Activated CD8-positive, alpha-beta T cell treated with anti-CD3 and anti-CD28 coated beads for 36 hours (primary cell): Measurements from ENCODE around the gene ABCA13. TPM values are rescaled to one million over a fixed set of nuclear protein-coding genes. Genes with fewer than 3 reads are reported as not detected.

ENCODE experiments used
- ATAC-seq: fragments of 200-7000 bp; cut with Tn5 transposase; one replicate; pipeline ENCODE4 v1.10.0; 2021; ENCODE audit warnings: mild to moderate bottlenecking, moderate library complexity
- CTCF ChIA-PET: fragments of 350-600 bp; sonication (Branson Sonifier 250); formaldehyde crosslinking; loops from one replicate; lab custom pipeline; 2021; ENCODE audit warnings: antibody characterized with exemption; lab: Charles Lee
- POLR2A ChIA-PET: fragments of 350-600 bp; sonication (Branson Sonifier 250); formaldehyde crosslinking; loops from one replicate; lab custom pipeline; 2021; ENCODE audit warnings: antibody characterized with exemption; lab: Charles Lee
- DNase-seq: peaks from one replicate; pipeline ENCODE4 v3.0.0-alpha.2; 2020
- H3K27ac Mint-ChIP-seq: one replicate; pipeline ENCODE4 v1.8.0; 2021; ENCODE audit warnings: mild to moderate bottlenecking, mixed read lengths
- H3K27me3 Mint-ChIP-seq: one replicate; pipeline ENCODE4 v1.8.0; 2021; ENCODE audit warnings: mixed read lengths
- H3K36me3 Mint-ChIP-seq: one replicate; pipeline ENCODE4 v1.8.0; 2021; ENCODE audit warnings: low read depth, mixed read lengths
- H3K4me1 Mint-ChIP-seq: one replicate; pipeline ENCODE4 v1.8.0; 2021; ENCODE audit warnings: low read depth, mixed read lengths
- H3K4me3 Mint-ChIP-seq: one replicate; pipeline ENCODE4 v1.8.0; 2021; ENCODE audit warnings: mild to moderate bottlenecking, moderate library complexity, mixed read lengths
- H3K9me3 Mint-ChIP-seq: one replicate; pipeline ENCODE4 v1.8.0; 2021; ENCODE audit warnings: mixed read lengths
- intact Hi-C: fragments of 100-400 bp; cut with micrococcal nuclease; formaldehyde crosslinking; loops from one replicate; pipeline ENCODE4 v1.10.0; 2022
- total RNA-seq, 2 experiments: library from RNA; stranded (reverse); gene quantifications; one replicate each; pipeline ENCODE4 v1.2.3, GENCODE V29; 2021
- TF ChIP-seq, protein P1 (sequence below): fragments of 200-600 bp; IDR thresholded peaks from one replicate; pipeline ENCODE4 v1.8.0; 2022; ENCODE audit warnings: antibody characterized with exemption, mild to moderate bottlenecking

Gene ABCA13
- total RNA-seq, 2 experiments from 2014 or later, result not detected

DNA sequence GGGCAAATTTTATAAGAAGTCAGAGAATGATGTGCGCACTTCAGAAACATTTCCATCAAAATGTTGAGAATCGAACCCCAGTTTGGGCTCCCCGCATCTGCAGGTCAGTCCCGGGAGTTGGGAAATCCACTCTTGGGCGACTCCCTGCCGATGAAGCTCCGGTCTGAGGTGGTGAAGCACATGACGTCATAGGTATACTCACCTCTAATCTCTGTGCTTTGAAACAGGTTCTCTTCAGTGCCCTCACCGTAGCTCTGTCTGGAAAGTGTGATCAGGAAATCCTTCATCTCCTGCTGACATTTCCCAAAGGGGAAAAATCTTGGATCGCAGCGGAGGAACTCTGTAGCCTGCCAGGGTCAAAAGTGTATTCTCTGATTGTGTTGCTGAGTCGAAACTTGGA is 138.5 kb downstream of the ABCA13 start:
- CTCF ChIA-PET, result no interaction called here
- no peak for ATAC-seq

DNA sequence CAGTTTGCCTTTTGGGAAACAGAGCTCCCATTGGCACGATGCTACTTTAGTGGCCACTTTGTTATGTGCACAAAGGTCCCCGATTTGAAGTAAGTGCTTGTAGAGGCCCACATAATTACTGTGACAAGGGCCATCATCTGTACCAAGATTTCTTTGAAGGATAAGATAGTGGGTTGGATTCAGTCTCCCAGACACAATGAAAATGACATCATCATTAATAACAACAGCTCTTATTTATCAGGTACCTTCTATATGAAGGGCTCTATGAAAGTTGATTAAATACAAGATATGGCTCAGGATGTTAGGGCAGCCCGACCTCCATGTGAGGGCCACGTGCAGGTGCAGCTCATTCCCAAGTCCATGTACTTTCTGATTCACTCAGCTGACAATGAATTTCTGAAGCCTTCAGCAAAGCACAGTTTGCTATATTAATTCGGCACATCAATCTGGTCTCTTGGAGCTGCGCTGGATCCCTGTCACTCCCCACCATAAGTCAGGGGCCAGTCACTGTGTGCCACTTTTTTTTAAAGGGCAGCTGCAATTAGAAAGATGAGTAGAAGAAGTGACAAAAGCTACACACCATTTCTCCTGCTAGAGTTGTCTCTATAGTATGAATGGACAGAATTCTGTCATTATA is 140.3 kb downstream of the ABCA13 start:
- TF ChIP-seq, protein P1, sequence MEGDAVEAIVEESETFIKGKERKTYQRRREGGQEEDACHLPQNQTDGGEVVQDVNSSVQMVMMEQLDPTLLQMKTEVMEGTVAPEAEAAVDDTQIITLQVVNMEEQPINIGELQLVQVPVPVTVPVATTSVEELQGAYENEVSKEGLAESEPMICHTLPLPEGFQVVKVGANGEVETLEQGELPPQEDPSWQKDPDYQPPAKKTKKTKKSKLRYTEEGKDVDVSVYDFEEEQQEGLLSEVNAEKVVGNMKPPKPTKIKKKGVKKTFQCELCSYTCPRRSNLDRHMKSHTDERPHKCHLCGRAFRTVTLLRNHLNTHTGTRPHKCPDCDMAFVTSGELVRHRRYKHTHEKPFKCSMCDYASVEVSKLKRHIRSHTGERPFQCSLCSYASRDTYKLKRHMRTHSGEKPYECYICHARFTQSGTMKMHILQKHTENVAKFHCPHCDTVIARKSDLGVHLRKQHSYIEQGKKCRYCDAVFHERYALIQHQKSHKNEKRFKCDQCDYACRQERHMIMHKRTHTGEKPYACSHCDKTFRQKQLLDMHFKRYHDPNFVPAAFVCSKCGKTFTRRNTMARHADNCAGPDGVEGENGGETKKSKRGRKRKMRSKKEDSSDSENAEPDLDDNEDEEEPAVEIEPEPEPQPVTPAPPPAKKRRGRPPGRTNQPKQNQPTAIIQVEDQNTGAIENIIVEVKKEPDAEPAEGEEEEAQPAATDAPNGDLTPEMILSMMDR, result no peak
- H3K27ac Mint-ChIP-seq, result no peak overlapping the region
- no peak for ATAC-seq
- H3K36me3 Mint-ChIP-seq, result no peaks in the 10 kb centered on the region
- H3K27me3 Mint-ChIP-seq, result no peaks in the 10 kb centered on the region
- H3K9me3 Mint-ChIP-seq, result no peaks in the 10 kb centered on the region
- DNase-seq, result no peak
- intact Hi-C loops, result no loop called here
- POLR2A ChIA-PET, result no interaction called here
- no peaks in the 10 kb centered on the region for H3K4me1 Mint-ChIP-seq
- no peak overlapping the region for H3K4me3 Mint-ChIP-seq
- CTCF ChIA-PET, result interaction anchor here (2.5 kb wide), 1 partner anchor 12 kb away, joined by 13 read pairs; no protein-coding TSS in a partner anchor

More for the DNA sequence above, 138.5 kb downstream of the ABCA13 start:
- POLR2A ChIA-PET, result no interaction called here
- no peaks in the 10 kb centered on the region for H3K4me1 Mint-ChIP-seq
- intact Hi-C loops, result no loop called here
- no peaks in the 10 kb centered on the region for H3K9me3 Mint-ChIP-seq
- no peak for DNase-seq
- H3K27ac Mint-ChIP-seq, result no peak overlapping the region
- H3K27me3 Mint-ChIP-seq, result peaks cover 2% of the 10 kb centered on the region
- TF ChIP-seq, protein P1, result no peak
- no peak overlapping the region for H3K4me3 Mint-ChIP-seq
- no peaks in the 10 kb centered on the region for H3K36me3 Mint-ChIP-seq

DNA sequence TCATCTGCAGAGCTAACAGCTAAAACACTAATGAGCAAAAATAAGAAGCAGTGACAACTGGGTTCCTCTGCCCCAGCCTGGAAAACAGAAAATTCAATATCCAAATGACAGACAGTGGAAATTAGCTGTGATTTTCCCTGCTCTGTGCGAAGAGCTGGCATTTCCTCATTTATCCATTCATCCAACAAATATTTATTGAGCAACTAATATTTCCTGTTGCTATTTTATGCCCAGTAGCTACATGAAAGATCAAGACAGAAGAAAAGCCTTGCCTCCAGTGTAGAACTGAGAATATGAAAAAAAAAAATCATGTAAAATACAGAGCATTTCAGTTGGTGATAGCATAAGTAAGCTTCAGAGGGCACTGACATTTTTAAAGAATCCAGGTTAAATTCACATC is 140.9 kb downstream of the ABCA13 start:
- ChIA-PET CTCF (interaction anchor here (2.5 kb wide), 1 partner anchor 13 kb away, joined by 13 read pairs; no protein-coding TSS in a partner anchor), POLR2A (no interaction called here)
- no peaks in the 10 kb centered on the region for H3K36me3 Mint-ChIP-seq
- no peaks in the 10 kb centered on the region for H3K27me3 Mint-ChIP-seq
- no peaks in the 10 kb centered on the region for H3K9me3 Mint-ChIP-seq
- no peak overlapping the region for H3K27ac Mint-ChIP-seq
- intact Hi-C loops, result no loop called here
- TF ChIP-seq, protein P1, result no peak
- no peak overlapping the region for H3K4me3 Mint-ChIP-seq
- ATAC-seq (no peak), DNase-seq (no peak)
- no peaks in the 10 kb centered on the region for H3K4me1 Mint-ChIP-seq

DNA sequence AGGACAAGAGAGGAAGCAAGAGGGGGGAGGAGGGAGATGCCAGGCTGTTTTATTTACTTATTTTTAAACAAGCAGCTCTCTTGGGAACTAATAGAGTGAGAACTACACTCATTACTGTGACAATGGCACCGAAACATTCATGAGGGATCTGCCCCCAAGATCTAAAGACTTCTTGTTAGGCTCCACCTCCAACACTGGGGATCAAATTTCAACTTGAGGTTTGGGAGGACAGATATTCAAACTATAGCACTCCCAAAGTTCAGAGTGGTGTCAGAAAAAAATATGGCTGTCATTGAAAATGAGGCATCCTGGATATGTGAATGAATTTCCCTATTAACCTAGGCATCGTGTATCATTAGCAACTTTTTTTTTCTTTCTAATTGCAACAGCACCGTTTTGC is 145.5 kb downstream of the ABCA13 start:
- Mint-ChIP-seq H3K27ac (no peak overlapping the region), H3K4me1 (no peaks in the 10 kb centered on the region), H3K36me3 (no peaks in the 10 kb centered on the region), H3K4me3 (no peak overlapping the region), H3K27me3 (no peaks in the 10 kb centered on the region), H3K9me3 (no peaks in the 10 kb centered on the region)
- TF ChIP-seq, protein P1, result no peak
- no peak for DNase-seq
- POLR2A ChIA-PET, result no interaction called here
- intact Hi-C loops, result no loop called here
- CTCF ChIA-PET, result no interaction called here
- ATAC-seq, result no peak

DNA sequence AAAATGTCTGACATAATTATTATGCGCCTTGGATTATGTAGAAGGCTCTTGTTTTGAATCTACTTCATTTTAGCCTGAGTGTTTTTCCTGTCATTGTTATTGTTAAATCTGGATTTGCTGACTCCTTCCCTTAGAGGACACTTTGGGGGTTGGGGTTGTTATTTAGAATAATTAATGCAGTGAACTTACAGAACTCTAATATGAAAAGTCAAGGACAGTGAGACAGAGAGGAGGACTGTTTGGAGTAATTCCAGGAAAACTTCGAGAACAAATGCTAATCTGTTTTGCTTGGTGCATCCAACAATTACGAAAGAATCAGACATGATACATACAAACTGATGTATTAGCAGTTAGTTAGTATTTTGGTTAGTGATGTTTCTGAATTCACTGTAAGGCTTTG is 146.1 kb downstream of the ABCA13 start:
- Mint-ChIP-seq H3K27me3 (no peaks in the 10 kb centered on the region), H3K9me3 (no peaks in the 10 kb centered on the region), H3K4me3 (no peak overlapping the region), H3K27ac (no peak overlapping the region), H3K36me3 (no peaks in the 10 kb centered on the region), H3K4me1 (no peaks in the 10 kb centered on the region)
- TF ChIP-seq, protein P1, result no peak
- POLR2A ChIA-PET, result no interaction called here
- CTCF ChIA-PET, result no interaction called here
- intact Hi-C loops, result no loop called here
- ATAC-seq (no peak), DNase-seq (no peak)
